ENCODE results near the gene PGLYRP4.

DNA sequence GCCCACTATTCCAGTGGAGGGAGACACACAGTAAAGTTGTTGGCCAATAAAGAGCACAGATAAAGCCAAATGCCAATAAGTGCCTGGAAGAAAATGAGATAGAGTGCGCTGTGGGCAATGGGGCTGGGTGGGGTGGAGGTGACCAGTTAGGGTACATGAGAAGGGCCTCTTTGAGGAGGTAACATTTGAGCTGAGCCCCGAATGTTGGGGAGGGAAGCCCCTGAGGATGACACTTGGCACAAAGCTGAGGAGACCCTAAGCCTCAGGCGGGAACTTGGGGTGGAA, 10.0 kb upstream of the PGLYRP4 start:
- TF ChIP-seq, protein P1, sequence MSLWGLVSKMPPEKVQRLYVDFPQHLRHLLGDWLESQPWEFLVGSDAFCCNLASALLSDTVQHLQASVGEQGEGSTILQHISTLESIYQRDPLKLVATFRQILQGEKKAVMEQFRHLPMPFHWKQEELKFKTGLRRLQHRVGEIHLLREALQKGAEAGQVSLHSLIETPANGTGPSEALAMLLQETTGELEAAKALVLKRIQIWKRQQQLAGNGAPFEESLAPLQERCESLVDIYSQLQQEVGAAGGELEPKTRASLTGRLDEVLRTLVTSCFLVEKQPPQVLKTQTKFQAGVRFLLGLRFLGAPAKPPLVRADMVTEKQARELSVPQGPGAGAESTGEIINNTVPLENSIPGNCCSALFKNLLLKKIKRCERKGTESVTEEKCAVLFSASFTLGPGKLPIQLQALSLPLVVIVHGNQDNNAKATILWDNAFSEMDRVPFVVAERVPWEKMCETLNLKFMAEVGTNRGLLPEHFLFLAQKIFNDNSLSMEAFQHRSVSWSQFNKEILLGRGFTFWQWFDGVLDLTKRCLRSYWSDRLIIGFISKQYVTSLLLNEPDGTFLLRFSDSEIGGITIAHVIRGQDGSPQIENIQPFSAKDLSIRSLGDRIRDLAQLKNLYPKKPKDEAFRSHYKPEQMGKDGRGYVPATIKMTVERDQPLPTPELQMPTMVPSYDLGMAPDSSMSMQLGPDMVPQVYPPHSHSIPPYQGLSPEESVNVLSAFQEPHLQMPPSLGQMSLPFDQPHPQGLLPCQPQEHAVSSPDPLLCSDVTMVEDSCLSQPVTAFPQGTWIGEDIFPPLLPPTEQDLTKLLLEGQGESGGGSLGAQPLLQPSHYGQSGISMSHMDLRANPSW (CRISPR knock-in tag; conservative IDR thresholded peaks at IDR 0.05; ENCODE audit: low read depth), result no peak
- no peak for TF ChIP-seq TCF7 (CRISPR knock-in tag; IDR thresholded peaks at IDR 0.05; ENCODE audit: low read depth)
- TF ChIP-seq ZBTB21 (CRISPR knock-in tag; IDR thresholded peaks at IDR 0.05; ENCODE audit: borderline replicate concordance), result no peak
- TF ChIP-seq NR1H2 (CRISPR knock-in tag; IDR thresholded peaks at IDR 0.05), result no peak
- TF ChIP-seq, protein P2, sequence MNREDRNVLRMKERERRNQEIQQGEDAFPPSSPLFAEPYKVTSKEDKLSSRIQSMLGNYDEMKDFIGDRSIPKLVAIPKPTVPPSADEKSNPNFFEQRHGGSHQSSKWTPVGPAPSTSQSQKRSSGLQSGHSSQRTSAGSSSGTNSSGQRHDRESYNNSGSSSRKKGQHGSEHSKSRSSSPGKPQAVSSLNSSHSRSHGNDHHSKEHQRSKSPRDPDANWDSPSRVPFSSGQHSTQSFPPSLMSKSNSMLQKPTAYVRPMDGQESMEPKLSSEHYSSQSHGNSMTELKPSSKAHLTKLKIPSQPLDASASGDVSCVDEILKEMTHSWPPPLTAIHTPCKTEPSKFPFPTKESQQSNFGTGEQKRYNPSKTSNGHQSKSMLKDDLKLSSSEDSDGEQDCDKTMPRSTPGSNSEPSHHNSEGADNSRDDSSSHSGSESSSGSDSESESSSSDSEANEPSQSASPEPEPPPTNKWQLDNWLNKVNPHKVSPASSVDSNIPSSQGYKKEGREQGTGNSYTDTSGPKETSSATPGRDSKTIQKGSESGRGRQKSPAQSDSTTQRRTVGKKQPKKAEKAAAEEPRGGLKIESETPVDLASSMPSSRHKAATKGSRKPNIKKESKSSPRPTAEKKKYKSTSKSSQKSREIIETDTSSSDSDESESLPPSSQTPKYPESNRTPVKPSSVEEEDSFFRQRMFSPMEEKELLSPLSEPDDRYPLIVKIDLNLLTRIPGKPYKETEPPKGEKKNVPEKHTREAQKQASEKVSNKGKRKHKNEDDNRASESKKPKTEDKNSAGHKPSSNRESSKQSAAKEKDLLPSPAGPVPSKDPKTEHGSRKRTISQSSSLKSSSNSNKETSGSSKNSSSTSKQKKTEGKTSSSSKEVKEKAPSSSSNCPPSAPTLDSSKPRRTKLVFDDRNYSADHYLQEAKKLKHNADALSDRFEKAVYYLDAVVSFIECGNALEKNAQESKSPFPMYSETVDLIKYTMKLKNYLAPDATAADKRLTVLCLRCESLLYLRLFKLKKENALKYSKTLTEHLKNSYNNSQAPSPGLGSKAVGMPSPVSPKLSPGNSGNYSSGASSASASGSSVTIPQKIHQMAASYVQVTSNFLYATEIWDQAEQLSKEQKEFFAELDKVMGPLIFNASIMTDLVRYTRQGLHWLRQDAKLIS (CRISPR knock-in tag; IDR thresholded peaks at IDR 0.05; ENCODE audit: borderline replicate concordance), result no peak
- TF ChIP-seq, protein P3, sequence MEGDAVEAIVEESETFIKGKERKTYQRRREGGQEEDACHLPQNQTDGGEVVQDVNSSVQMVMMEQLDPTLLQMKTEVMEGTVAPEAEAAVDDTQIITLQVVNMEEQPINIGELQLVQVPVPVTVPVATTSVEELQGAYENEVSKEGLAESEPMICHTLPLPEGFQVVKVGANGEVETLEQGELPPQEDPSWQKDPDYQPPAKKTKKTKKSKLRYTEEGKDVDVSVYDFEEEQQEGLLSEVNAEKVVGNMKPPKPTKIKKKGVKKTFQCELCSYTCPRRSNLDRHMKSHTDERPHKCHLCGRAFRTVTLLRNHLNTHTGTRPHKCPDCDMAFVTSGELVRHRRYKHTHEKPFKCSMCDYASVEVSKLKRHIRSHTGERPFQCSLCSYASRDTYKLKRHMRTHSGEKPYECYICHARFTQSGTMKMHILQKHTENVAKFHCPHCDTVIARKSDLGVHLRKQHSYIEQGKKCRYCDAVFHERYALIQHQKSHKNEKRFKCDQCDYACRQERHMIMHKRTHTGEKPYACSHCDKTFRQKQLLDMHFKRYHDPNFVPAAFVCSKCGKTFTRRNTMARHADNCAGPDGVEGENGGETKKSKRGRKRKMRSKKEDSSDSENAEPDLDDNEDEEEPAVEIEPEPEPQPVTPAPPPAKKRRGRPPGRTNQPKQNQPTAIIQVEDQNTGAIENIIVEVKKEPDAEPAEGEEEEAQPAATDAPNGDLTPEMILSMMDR (IDR thresholded peaks at IDR 0.05), result no peak
